H9 (cell line): ENCODE data around the gene CYP17A1. TPM values are rescaled to one million over a fixed set of nuclear protein-coding genes. Genes with fewer than 3 reads are reported as not detected.

Source experiments
- DNase-seq: peaks from one replicate; pipeline ENCODE4 v3.0.0-alpha.2; 2017
- H2AFZ ChIP-seq: one replicate; pipeline ENCODE4 v1.6.1; 2013; ENCODE audit warnings: mild to moderate bottlenecking, low read length, control low read depth, moderate library complexity
- H2AK5ac ChIP-seq: 2 replicates; pipeline ENCODE4 v1.6.1; 2013; ENCODE audit warnings: low read length, control low read depth, mixed read lengths; ENCODE audit not compliant: insufficient read length
- H2BK120ac ChIP-seq: one replicate; pipeline ENCODE4 v1.6.1; 2013; ENCODE audit warnings: low read depth, mild to moderate bottlenecking, low read length, control low read depth, inconsistent platforms; ENCODE audit not compliant: poor library complexity, severe bottlenecking
- H2BK12ac ChIP-seq: 2 replicates; pipeline ENCODE4 v1.6.1; 2013; ENCODE audit warnings: low read length, control low read depth, mixed read lengths, low read depth; ENCODE audit not compliant: insufficient read length
- H2BK15ac ChIP-seq: 2 replicates; pipeline ENCODE4 v1.6.1; 2013; ENCODE audit warnings: low read depth, low read length, control low read depth
- H2BK20ac ChIP-seq: one replicate; pipeline ENCODE4 v1.6.1; 2013; ENCODE audit warnings: low read depth, mild to moderate bottlenecking, low read length, control low read depth, inconsistent platforms; ENCODE audit not compliant: poor library complexity, severe bottlenecking
- H2BK5ac ChIP-seq: 2 replicates; pipeline ENCODE4 v1.6.1; 2013; ENCODE audit warnings: low read length, control low read depth, mixed read lengths; ENCODE audit not compliant: insufficient read length
- H3K14ac ChIP-seq: 2 replicates; pipeline ENCODE4 v1.6.1; 2013; ENCODE audit warnings: low read length, control low read depth; ENCODE audit not compliant: insufficient read depth
- H3K18ac ChIP-seq: 2 replicates; pipeline ENCODE4 v1.6.1; 2013; ENCODE audit warnings: low read depth, mild to moderate bottlenecking, mixed read lengths, low read length, control low read depth; ENCODE audit not compliant: insufficient read length
- H3K23ac ChIP-seq: 2 replicates; pipeline ENCODE4 v1.6.1; 2013; ENCODE audit warnings: low read length, control low read depth, mixed read lengths, low read depth; ENCODE audit not compliant: insufficient read length
- H3K23me2 ChIP-seq: 2 replicates; pipeline ENCODE4 v1.6.1; 2013; ENCODE audit warnings: low read depth, mild to moderate bottlenecking, mixed read lengths, low read length, control low read depth; ENCODE audit not compliant: insufficient read length, poor library complexity, severe bottlenecking
- H3K27ac ChIP-seq: 2 replicates; pipeline ENCODE4 v1.5.1; 2013; ENCODE audit warnings: low read length, control low read depth, mixed read lengths, low read depth; ENCODE audit not compliant: insufficient read length
- H3K27me3 ChIP-seq: 2 replicates; pipeline ENCODE4 v1.6.1; 2013; ENCODE audit warnings: low read length, control low read depth, inconsistent platforms; ENCODE audit not compliant: insufficient read depth
- H3K4ac ChIP-seq: 2 replicates; pipeline ENCODE4 v1.6.1; 2013; ENCODE audit warnings: low read depth, mild to moderate bottlenecking, control low read depth, inconsistent platforms, low read length, moderate library complexity
- H3K4me1 ChIP-seq: 2 replicates; pipeline ENCODE4 v1.6.1; 2013; ENCODE audit warnings: low read length, control low read depth, inconsistent platforms; ENCODE audit not compliant: insufficient read depth
- H3K4me2 ChIP-seq: 2 replicates; pipeline ENCODE4 v1.6.1; 2013; ENCODE audit warnings: low read length, control low read depth, mixed read lengths; ENCODE audit not compliant: insufficient read length, insufficient read depth
- H3K56ac ChIP-seq: 2 replicates; pipeline ENCODE4 v1.6.1; 2013; ENCODE audit warnings: low read depth, mild to moderate bottlenecking, mixed read lengths, low read length, control low read depth; ENCODE audit not compliant: insufficient read length
- H3K79me1 ChIP-seq: 2 replicates; pipeline ENCODE4 v1.6.1; 2013; ENCODE audit warnings: low read depth, mild to moderate bottlenecking, moderate library complexity, low read length, control low read depth, inconsistent platforms; ENCODE audit not compliant: insufficient read depth, poor library complexity, severe bottlenecking
- H3K79me2 ChIP-seq: 2 replicates; pipeline ENCODE4 v1.6.1; 2013; ENCODE audit warnings: low read length, control low read depth, inconsistent platforms; ENCODE audit not compliant: insufficient read depth
- H3K9ac ChIP-seq: 2 replicates; pipeline ENCODE4 v1.6.1; 2013; ENCODE audit warnings: low read length, control low read depth, mixed read lengths; ENCODE audit not compliant: insufficient read length; ENCODE audit errors: extremely low read depth
- H3K9me3 ChIP-seq: one replicate; pipeline ENCODE4 v1.6.1; 2013; ENCODE audit warnings: low read depth, low read length, inconsistent platforms; ENCODE audit not compliant: control insufficient read depth
- H3T11ph ChIP-seq: one replicate; pipeline ENCODE4 v1.6.1; 2013; ENCODE audit warnings: mild to moderate bottlenecking, low read length, control low read depth, inconsistent platforms
- H4K20me1 ChIP-seq: one replicate; pipeline ENCODE4 v1.6.1; 2013; ENCODE audit not compliant: control insufficient read depth, insufficient read length, insufficient read depth
- H4K5ac ChIP-seq: 2 replicates; pipeline ENCODE4 v1.6.1; 2013; ENCODE audit warnings: low read depth, mild to moderate bottlenecking, mixed read lengths, low read length, control low read depth; ENCODE audit not compliant: insufficient read length
- H4K8ac ChIP-seq: replicated peaks from 2 replicates; pipeline ENCODE4 v1.6.1; 2013; ENCODE audit warnings: low read length, control low read depth, mixed read lengths, low read depth; ENCODE audit not compliant: insufficient read length
- H4K91ac ChIP-seq: 2 replicates; pipeline ENCODE4 v1.6.1; 2013; ENCODE audit warnings: low read depth, mild to moderate bottlenecking, moderate library complexity, mixed read lengths, low read length, control low read depth; ENCODE audit not compliant: insufficient read length
- H3K27ac Mint-ChIP-seq, 3 experiments: 2 replicates in 2 of 3; 3 replicates in 1 of 3; pipeline ENCODE4 v1.8.0; 2020 to 2021; ENCODE audit warnings: mixed read lengths in 3 of 3, mild to moderate bottlenecking in 1 of 3, moderate library complexity in 1 of 3
- H3K27me3 Mint-ChIP-seq: 2 replicates; pipeline ENCODE4 v1.8.0; 2021; ENCODE audit warnings: low read depth, mild to moderate bottlenecking, moderate library complexity, mixed read lengths
- H3K36me3 Mint-ChIP-seq, 3 experiments: 2 replicates in 2 of 3; 3 replicates in 1 of 3; pipeline ENCODE4 v1.8.0; 2020 to 2021; ENCODE audit warnings: low read depth in 3 of 3, mixed read lengths in 3 of 3; ENCODE audit not compliant: insufficient read depth in 1 of 3
- H3K4me1 Mint-ChIP-seq, 2 experiments: 2 replicates each; pipeline ENCODE4 v1.8.0; 2020; ENCODE audit warnings: mixed read lengths in 2 of 2
- H3K4me3 Mint-ChIP-seq, 2 experiments: 2 replicates in 1 of 2; 3 replicates in 1 of 2; pipeline ENCODE4 v1.8.0; 2020 to 2021; ENCODE audit warnings: mild to moderate bottlenecking in 2 of 2, mixed read lengths in 2 of 2, moderate library complexity in 1 of 2
- H3K9me3 Mint-ChIP-seq, 2 experiments: 2 replicates in 1 of 2; 3 replicates in 1 of 2; pipeline ENCODE4 v1.8.0; 2020; ENCODE audit warnings: mild to moderate bottlenecking in 2 of 2, mixed read lengths in 2 of 2, moderate library complexity in 1 of 2
- CTCF ChIP-seq: fragments of 200-600 bp; sonication (generic); conservative IDR thresholded peaks from 3 replicates; pipeline ENCODE4 v1.8.0; 2021; ENCODE audit warnings: antibody characterized with exemption, mild to moderate bottlenecking
- WGBS: extraction: QIAGEN DNeasy Blood & Tissue Kit; methylation state at CpG from one replicate; pipeline ENCODE4 v1.1.7; 2013; ENCODE audit warnings: missing lambda C conversion rate, low lambda C conversion rate, mixed read lengths; ENCODE audit not compliant: insufficient read length; ENCODE audit errors: extremely low coverage; 5-methylcytosine and 5-hydroxymethylcytosine counted together
- total RNA-seq: library from RNA; stranded (reverse); gene quantifications from 2 replicates; pipeline ENCODE4 v1.2.1, GENCODE V29; 2021

CYP17A1 gene
- total RNA-seq, 1 experiment from 2014 or later, result not detected

DNA sequence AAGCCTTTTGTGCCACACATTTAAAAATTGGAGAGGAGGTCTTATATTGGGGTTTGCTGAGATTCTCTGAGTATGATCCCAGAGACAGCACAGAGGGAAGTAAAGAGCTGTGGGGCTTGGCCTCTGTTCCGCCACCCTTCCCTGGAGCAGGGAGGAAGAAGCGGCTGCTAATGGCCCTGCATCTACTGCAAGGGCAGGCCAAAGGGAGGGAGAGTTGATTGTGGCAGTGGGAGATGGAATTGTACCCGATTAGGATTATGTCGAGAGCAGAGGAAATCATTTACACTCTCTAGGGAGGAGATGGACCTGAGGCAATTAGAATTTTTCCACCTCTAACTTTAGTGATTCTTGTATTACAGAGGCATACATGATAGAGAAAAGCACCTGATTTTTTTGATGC, 28.8 kb downstream of the CYP17A1 start:
- Histone ChIP-seq H3K4me1 (no peaks in the 10 kb centered on the region; the same call in 1 of the 2 replicates), H3K9me3 (peaks cover 4% of the 10 kb centered on the region), H2BK5ac (no peak overlapping the region), H2AFZ (no peak overlapping the region), H3K79me2 (no peaks in the 10 kb centered on the region), H4K20me1 (no peaks in the 10 kb centered on the region), H3K56ac (no peak overlapping the region), H3K4me2 (no peak overlapping the region), H2BK12ac (no peak overlapping the region), H3T11ph (no peak overlapping the region), H3K23me2 (no peaks in the 10 kb centered on the region), H3K4ac (no peak overlapping the region), H2BK20ac (no peak overlapping the region), H4K8ac (no peak overlapping the region), H2BK120ac (no peak overlapping the region), H4K5ac (no peak overlapping the region), H3K18ac (no peak overlapping the region), H2AK5ac (no peak overlapping the region), H3K9ac (no peak overlapping the region), H4K91ac (no peak overlapping the region), H3K14ac (no peak overlapping the region), H3K27ac (no peak overlapping the region), H2BK15ac (no peak overlapping the region), H3K79me1 (no peaks in the 10 kb centered on the region), H3K23ac (no peak overlapping the region), H3K27me3 (no peaks in the 10 kb centered on the region)
- Mint-ChIP-seq H3K9me3 (peaks cover 5% of the 10 kb centered on the region in 2 experiments; a peak in 4 of 5 replicates), H3K4me1 (peaks cover 11 to 27% of the 10 kb centered on the region in 2 experiments), H3K27me3 (no peaks in the 10 kb centered on the region), H3K36me3 (peaks cover 5 to 33% (median 22%) of the 10 kb centered on the region in 3 experiments), H3K4me3 (no peak overlapping the region), H3K27ac (peak overlapping the region; percentile 71 to 81 (median 73))
- no CpG with 5 or more reads among the region's 4 CpGs for WGBS
- DNase-seq, result no peak
- no peak for TF ChIP-seq CTCF
